ENCODE measurements around the gene WIPF1.
A peak's percentile ranks its signal among the peaks of the same experiment; 100 is the strongest.

Gene WIPF1, protein sequence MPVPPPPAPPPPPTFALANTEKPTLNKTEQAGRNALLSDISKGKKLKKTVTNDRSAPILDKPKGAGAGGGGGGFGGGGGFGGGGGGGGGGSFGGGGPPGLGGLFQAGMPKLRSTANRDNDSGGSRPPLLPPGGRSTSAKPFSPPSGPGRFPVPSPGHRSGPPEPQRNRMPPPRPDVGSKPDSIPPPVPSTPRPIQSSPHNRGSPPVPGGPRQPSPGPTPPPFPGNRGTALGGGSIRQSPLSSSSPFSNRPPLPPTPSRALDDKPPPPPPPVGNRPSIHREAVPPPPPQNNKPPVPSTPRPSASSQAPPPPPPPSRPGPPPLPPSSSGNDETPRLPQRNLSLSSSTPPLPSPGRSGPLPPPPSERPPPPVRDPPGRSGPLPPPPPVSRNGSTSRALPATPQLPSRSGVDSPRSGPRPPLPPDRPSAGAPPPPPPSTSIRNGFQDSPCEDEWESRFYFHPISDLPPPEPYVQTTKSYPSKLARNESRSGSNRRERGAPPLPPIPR

DNA sequence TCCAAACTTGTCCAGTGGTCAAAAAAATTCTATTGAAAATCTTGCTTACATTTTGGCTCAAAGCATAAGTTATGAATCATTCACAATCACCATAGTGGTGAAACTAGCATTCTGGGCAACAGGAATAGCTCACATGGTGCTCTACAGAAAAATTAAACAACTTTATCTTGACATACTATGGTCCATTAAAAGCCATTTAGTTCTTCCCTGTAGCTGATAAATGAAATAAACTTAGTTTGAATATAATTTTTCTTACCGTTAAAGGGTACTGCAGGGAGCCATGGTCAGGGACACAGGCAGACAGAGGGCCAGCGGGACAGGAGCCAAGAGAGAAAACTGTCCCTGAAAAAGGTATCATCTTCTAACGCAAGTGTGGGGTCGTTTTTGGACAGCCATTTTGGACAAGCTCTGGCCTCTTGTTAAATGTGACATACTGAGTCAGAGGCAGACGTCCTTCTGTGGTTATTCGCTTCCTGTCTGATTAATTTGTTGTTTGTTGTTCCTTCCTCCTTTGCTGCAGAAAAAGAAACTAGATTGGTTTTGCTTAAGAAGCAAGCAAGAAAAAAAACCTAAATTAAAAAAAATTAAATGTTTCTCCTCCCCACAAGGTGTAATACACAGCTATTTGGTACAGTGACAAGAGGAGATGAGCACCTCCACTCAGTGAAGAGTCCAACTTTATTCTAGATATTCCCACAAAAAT lies at the start of gene WIPF1:
Gene WIPF1, minus strand, starts transcription at position 460 of the 703 bp plus-strand sequence. CDS start 12,231 bp downstream, outside the sequence.
- peak; percentile 56 for DNase-seq (ENCODE audit: low read depth)

GRCh38 chr2:174645296-174645695 lies 47.7 kb upstream of the WIPF1 start:
- no peak for DNase-seq (ENCODE audit: low read depth)

GRCh38 chr2:174644406-174644805 lies 46.8 kb upstream of the WIPF1 start:
- DNase-seq (ENCODE audit: low read depth), result no peak

GRCh38 chr2:174643356-174643755 lies 45.8 kb upstream of the WIPF1 start:
- DNase-seq (ENCODE audit: low read depth), result no peak

DNA sequence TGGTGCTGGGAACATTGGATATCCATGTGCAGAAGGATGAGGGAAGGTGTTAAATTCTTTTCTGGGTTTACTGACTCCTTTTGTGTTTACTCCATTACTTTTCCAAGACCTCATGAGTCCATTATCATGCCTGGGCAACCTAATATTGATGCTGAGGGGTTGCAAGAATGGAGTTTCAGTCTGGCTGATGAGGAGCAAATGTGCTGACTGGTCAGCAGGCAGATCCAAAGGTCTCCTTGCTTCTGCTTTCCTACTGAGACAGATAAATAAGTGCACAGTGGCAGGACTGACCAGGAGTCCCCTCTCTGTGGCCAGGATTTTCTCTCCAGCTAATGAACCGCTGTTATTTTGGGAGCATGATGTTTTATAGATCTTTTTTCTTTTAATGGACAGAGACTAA lies 43.6 kb upstream of the WIPF1 start:
- no peak for DNase-seq (ENCODE audit: low read depth)

DNA sequence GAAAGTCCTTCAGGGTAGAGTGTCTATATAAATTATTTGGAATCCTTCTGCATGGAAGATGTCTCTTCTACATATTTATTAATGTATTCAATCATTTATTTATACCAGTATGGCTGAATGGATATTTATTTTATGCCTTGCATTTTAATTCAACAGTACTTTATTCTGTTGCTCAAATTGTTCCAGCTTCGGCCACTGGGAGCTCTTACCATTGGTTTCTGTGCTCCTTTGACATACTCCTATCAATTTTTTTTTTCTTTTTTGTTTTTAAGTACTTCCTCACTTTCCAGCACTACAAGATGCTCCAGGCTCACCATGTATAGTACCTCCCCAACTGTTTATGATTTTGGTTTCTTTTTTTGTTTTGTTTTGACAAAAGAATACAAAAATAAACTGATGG lies 39.4 kb upstream of the WIPF1 start:
- no peak for DNase-seq (ENCODE audit: low read depth)

GRCh38 chr2:174635776-174636404 lies 38.3 kb upstream of the WIPF1 start:
- no peak for DNase-seq (ENCODE audit: low read depth)

- no peak for DNase-seq (ENCODE audit: low read depth)
These were observed 37.5 kb upstream of the WIPF1 start for GRCh38 chr2:174635015-174635593.

GRCh38 chr2:174634130-174635014 lies 36.8 kb upstream of the WIPF1 start:
- peak; percentile 17 for DNase-seq (ENCODE audit: low read depth)

DNA sequence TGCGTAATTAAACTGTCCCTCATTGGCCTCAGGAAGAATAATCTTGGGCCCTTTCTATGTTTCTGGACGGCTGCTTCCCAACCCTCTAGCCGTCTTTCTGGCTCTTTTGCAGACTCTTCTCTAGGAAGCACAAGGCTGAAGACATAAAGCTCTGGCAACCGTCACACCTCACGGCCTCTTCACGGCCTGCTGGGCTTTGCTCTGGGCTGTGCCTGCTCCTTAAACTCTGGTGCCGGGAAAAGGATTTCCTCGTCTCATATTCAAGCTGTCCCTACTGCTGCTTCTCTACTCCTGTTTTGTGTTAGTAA lies 36.0 kb upstream of the WIPF1 start:
- no peak for DNase-seq (ENCODE audit: low read depth)

- no peak for DNase-seq (ENCODE audit: low read depth)
These were observed 35.4 kb upstream of the WIPF1 start for GRCh38 chr2:174632841-174633622.

- DNase-seq (ENCODE audit: low read depth), result no peak
These were observed 33.7 kb upstream of the WIPF1 start for GRCh38 chr2:174631009-174631981.

DNA sequence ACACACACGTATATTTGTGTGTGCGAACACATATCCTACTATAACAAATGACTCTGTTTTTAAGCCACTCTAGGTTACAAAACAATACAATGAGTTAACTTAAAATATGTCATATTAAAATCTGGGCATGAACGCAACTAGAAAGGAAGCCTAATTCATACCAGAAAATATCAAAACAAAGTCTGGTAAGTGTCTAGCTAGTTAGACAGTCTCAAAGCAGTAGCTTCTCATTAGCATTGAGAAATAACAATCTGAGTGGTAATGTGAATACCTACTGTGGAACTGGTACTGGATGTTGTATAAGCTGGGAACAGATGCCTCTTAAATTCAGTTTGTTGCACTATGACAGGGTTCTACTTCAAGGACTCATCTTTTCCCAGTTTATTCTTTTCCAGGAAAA lies 32.5 kb upstream of the WIPF1 start:
- no peak for DNase-seq (ENCODE audit: low read depth)

- DNase-seq (ENCODE audit: low read depth), result no peak
These were observed 31.9 kb upstream of the WIPF1 start for GRCh38 chr2:174629506-174629905.

GRCh38 chr2:174628528-174629169 lies 31.0 kb upstream of the WIPF1 start:
- no peak for DNase-seq (ENCODE audit: low read depth)

DNA sequence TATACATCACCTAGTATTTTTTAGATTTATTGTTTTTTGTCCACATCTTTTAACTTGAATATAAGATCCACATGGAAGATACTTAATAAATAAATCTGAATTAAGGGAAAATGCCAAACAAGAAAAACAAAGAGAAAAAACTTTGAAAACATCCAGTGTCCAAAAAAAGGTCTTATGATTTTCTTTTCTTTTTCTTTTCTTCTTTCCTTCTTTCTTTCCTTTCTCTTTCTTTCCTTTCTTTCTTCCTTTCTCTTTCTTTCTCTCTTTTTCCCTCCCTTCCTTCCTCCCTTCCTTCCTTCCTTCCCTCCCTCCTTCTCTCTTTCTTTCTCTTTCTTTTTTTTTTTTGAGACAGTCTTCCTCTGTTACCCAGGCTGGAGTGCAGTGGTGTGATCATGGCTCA lies 29.6 kb upstream of the WIPF1 start:
- no peak for DNase-seq (ENCODE audit: low read depth)

- DNase-seq (ENCODE audit: low read depth), result no peak
These were observed 27.4 kb upstream of the WIPF1 start for GRCh38 chr2:174624895-174625430.

GRCh38 chr2:174623690-174624089 lies 26.1 kb upstream of the WIPF1 start:
- no peak for DNase-seq (ENCODE audit: low read depth)
